Activated naive CD4-positive, alpha-beta T cell treated with anti-CD3 and anti-CD28 coated beads, Interleukin-2, amount 10 ng/mL, durations not matched to agents 7 days and 5 days (primary cell): ENCODE data around the gene MTM1.
A peak's percentile ranks its signal among the peaks of the same experiment; 100 is the strongest.

Source experiments
- CTCF ChIA-PET: fragments of 350-600 bp; sonication (Branson Sonifier 250); formaldehyde crosslinking; loops from one replicate; lab custom pipeline; 2021; ENCODE audit warnings: antibody characterized with exemption; lab: Charles Lee
- DNase-seq: peaks from one replicate; pipeline ENCODE4 v3.0.0-alpha.2; 2020
- H3K27ac Mint-ChIP-seq: one replicate; pipeline ENCODE4 v1.8.0; 2021; ENCODE audit warnings: mild to moderate bottlenecking, moderate library complexity, mixed read lengths
- H3K27me3 Mint-ChIP-seq: one replicate; pipeline ENCODE4 v1.8.0; 2021; ENCODE audit warnings: mild to moderate bottlenecking, mixed read lengths
- H3K36me3 Mint-ChIP-seq: one replicate; pipeline ENCODE4 v1.8.0; 2021; ENCODE audit warnings: mixed read lengths
- H3K4me1 Mint-ChIP-seq: one replicate; pipeline ENCODE4 v1.8.0; 2021; ENCODE audit warnings: mixed read lengths
- H3K4me3 Mint-ChIP-seq: one replicate; pipeline ENCODE4 v1.8.0; 2021; ENCODE audit warnings: mild to moderate bottlenecking, moderate library complexity, mixed read lengths
- H3K9me3 Mint-ChIP-seq: one replicate; pipeline ENCODE4 v1.8.0; 2021; ENCODE audit warnings: mixed read lengths

The MTM1 gene

DNA sequence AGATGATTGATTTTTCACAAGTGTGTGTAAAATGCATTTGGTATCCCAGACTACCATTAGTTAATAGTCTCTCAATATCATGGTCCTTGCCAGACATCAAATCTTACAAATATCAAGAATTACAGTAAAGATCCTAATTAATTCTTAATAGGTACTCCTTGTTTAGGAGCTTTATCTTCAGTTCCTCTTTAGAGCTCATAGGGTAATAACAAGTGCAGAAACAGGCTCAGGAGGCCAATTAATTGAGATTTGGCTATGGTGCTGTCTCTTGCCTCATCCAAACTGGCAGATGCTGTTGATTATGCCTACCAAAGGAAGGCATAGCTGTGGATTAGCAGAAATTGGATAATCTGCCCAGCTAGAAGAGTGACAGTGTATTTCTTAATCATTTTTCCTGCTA lies 131.7 kb downstream of the MTM1 start:
- peaks cover 54% of the 10 kb centered on the region for H3K4me1 Mint-ChIP-seq

DNA sequence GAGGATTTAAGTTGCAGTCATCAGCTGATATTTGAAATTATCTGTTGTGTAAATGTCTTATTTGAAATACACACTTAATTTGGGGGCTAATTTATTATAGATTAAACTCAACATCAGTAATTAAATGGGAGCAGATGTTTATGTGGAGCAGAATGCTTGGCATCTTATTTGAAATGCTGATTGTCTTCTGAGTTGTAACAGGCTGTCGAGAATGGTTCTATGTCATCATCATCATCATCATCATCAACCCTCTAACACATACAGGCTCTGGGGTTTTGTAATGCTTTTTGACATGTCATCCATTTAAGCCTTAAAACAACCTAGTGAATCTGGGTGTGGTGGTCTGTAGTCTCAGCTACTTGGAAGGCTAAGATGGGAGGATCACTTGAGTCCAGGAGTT lies 133.0 kb downstream of the MTM1 start:
- H3K36me3 Mint-ChIP-seq: peaks cover 57% of the 10 kb centered on the region
- CTCF ChIA-PET: interaction anchor here (2.3 kb wide), 1 partner anchor 17 kb away, joined by 7 read pairs; no protein-coding TSS in a partner anchor
- no peaks in the 10 kb centered on the region for H3K9me3 Mint-ChIP-seq
- H3K4me1 Mint-ChIP-seq: peaks cover 45% of the 10 kb centered on the region
- no peak overlapping the region for H3K27ac Mint-ChIP-seq
- H3K4me3 Mint-ChIP-seq: no peak overlapping the region
- DNase-seq: no peak
- no peaks in the 10 kb centered on the region for H3K27me3 Mint-ChIP-seq

More for the DNA sequence above, 131.7 kb downstream of the MTM1 start:
- Mint-ChIP-seq H3K36me3 (peaks cover 57% of the 10 kb centered on the region), H3K9me3 (no peaks in the 10 kb centered on the region), H3K27ac (no peak overlapping the region), H3K4me3 (no peak overlapping the region), H3K27me3 (no peaks in the 10 kb centered on the region)
- CTCF ChIA-PET: interaction anchor here (1.1 to 2.3 kb wide), 3 partner anchors 13 to 16 kb away, joined by 3 to 7 read pairs (median 7); no protein-coding TSS in a partner anchor
- DNase-seq: no peak

DNA sequence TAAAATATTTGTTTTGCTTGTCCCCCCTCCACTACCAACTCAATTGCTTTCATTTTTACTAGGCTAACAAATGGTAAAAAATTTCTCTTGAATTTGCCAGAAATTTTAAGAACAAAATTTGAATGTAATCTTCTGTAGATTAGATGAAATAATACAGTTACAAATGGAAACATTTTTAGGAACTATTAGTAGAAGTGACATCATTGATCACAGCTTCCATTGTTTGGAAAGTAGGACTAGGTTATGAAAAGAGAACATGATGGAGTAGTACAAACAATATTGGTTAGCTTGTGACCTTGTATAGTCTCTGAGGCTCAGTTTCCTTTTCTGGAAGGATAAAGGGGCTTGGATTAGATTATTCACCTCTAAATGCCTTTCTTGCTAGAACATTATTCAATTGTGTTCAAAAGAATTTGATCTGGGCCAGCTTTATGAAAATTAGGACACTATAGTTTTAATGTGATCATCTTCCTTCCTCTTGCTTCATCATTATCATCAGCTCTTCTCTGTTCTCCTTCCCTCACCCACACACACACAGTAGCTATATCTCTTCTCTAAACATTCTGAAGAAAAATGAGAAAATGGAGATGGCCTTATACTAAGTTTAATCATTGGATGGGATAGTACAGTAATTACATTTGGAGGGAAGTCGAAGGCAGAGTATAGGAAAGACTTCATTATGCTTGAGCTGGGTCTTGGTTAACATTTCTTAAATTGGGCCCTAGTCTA lies 134.7 kb downstream of the MTM1 start:
- Mint-ChIP-seq H3K27ac (no peak overlapping the region), H3K36me3 (peaks cover 57% of the 10 kb centered on the region), H3K4me1 (peaks cover 33% of the 10 kb centered on the region), H3K9me3 (no peaks in the 10 kb centered on the region), H3K4me3 (no peak overlapping the region), H3K27me3 (no peaks in the 10 kb centered on the region)
- CTCF ChIA-PET: interaction anchor here (0.7 to 2.0 kb wide), 5 partner anchors 9 to 157 kb away, joined by 3 to 7 read pairs (median 4); no protein-coding TSS in a partner anchor
- no peak for DNase-seq

DNA sequence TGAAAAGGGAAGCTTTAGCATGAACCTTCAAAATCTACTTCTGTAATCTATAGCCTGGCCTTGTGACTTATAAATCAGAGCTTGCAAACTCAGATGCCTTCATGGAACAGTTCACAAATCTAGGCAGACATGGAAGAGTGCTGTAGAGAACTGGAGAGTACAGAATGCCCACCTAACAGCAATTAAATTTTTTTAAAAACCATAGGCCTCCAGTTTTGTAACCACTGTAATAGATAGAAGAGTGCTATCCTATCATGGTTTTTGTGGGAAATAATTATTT lies 135.2 kb downstream of the MTM1 start:
- Mint-ChIP-seq H3K27me3 (no peaks in the 10 kb centered on the region), H3K27ac (no peak overlapping the region), H3K36me3 (peaks cover 59% of the 10 kb centered on the region), H3K4me3 (no peak overlapping the region), H3K4me1 (peaks cover 33% of the 10 kb centered on the region), H3K9me3 (no peaks in the 10 kb centered on the region)
- CTCF ChIA-PET: interaction anchor here (0.9 to 2.0 kb wide), 4 partner anchors 9 to 20 kb away, joined by 3 to 7 read pairs (median 4); no protein-coding TSS in a partner anchor
- no peak for DNase-seq

DNA sequence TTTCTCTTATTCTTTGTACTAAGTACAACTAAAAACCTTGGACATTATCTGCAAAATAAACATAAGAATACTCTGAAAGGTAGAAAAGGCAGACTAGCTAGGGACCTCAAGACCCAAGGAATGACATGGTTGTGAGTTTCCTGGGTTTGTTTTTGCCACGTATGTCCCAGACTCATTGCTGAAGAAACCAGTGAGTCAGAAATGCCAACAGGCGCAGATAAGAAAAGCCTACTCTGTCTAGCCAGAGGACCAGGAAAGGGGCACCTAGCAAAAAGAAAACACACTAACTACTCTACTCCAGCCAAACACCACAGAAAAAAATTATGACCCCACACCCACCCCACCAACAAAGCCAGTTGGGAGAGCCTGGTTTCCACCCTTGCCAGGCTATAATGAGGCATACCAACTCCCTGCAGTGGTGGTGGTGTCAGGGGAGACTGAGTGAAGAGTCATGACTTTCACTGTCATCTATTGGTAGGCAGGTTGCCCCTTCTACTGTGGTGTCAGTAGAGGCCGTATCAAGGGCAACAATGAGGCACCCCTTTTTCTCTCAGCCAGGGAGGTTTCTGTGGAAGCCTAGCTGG lies 135.7 kb downstream of the MTM1 start:
- peaks cover 62% of the 10 kb centered on the region for H3K36me3 Mint-ChIP-seq
- CTCF ChIA-PET: interaction anchor here (0.9 to 2.0 kb wide), 3 partner anchors 8 to 21 kb away, joined by 3 to 7 read pairs (median 5); no protein-coding TSS in a partner anchor
- H3K4me1 Mint-ChIP-seq: peaks cover 31% of the 10 kb centered on the region
- H3K4me3 Mint-ChIP-seq: no peak overlapping the region
- no peaks in the 10 kb centered on the region for H3K9me3 Mint-ChIP-seq
- no peaks in the 10 kb centered on the region for H3K27me3 Mint-ChIP-seq
- DNase-seq: no peak
- peak overlapping the region; percentile 60 for H3K27ac Mint-ChIP-seq

DNA sequence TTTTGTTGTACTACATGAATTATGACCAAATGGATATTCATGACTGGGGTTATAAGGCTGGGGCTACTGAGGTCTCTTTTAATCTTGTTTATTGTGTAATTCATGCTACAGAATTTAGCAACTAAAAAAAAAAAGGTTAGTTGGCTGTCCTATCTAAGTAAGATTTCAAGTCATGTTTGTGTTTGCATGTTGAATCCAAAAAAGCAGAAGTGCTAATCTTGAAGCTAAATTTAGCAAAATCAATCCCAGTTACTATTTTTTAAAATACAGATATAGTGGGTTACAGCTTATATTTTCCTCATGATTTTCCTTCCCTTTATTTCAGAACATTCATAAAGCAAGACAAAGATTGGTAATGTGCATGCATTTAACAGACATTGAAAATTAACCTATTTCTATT lies 144.2 kb downstream of the MTM1 start:
- no peak overlapping the region for H3K27ac Mint-ChIP-seq

DNA sequence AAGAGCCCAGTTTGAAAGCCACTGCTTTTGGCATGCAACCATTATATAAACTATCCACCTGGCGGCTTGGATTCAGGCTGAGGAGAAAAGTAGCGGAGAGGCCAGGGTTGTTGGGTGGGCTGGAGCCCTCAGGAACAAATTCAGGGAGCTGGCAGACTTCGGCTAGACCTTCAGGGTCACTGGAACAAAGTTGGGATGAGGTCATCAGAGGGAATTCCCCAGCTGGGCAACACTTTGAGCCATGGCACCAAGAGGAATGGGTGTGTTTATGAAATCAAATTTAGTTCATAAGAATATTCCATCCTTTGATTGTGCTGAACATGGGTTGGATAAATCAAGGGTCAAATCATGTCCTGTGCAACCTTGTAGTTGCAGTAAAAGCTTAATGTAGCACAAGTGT lies 146.8 kb downstream of the MTM1 start:
- no peak for DNase-seq
- CTCF ChIA-PET: interaction anchor here (1.0 to 7.3 kb wide), 10 partner anchors 15 to 775 kb away, joined by 3 to 94 read pairs (median 4); partner anchors contain the start of gene MTMR1
- H3K27me3 Mint-ChIP-seq: no peaks in the 10 kb centered on the region
- no peaks in the 10 kb centered on the region for H3K36me3 Mint-ChIP-seq
- H3K9me3 Mint-ChIP-seq: no peaks in the 10 kb centered on the region
- H3K27ac Mint-ChIP-seq: no peak overlapping the region
- peaks cover 16% of the 10 kb centered on the region for H3K4me1 Mint-ChIP-seq
- H3K4me3 Mint-ChIP-seq: no peak overlapping the region

More for the DNA sequence above, 144.2 kb downstream of the MTM1 start:
- H3K4me3 Mint-ChIP-seq: no peak overlapping the region
- H3K27me3 Mint-ChIP-seq: no peaks in the 10 kb centered on the region
- no peaks in the 10 kb centered on the region for H3K9me3 Mint-ChIP-seq
- CTCF ChIA-PET: interaction anchor here (1.4 to 2.5 kb wide), 3 partner anchors 10 to 29 kb away, joined by 3 to 8 read pairs (median 7); no protein-coding TSS in a partner anchor
- peaks cover 25% of the 10 kb centered on the region for H3K4me1 Mint-ChIP-seq
- H3K36me3 Mint-ChIP-seq: peaks cover 17% of the 10 kb centered on the region
- no peak for DNase-seq

DNA sequence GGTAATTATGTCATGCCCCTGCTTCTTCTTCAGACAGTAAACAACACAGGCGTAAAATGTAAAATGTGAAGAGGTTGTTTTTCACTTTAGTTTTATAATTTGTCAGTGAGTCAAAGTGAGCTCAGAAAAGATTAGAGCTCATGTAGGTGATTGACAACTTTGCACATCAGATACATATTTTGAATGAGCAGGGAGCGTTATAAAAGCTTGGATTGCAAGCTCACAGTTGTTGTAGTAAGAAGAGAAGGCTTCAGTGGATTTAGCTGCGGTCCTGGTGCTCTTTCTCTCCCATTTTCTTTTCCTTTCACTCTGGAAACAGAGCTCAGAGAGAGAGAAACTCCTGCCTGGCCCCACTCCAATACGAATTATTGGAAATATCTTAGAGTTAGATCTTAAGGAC lies 151.2 kb downstream of the MTM1 start:
- CTCF ChIA-PET: interaction anchor here (0.8 to 7.3 kb wide), 3 partner anchors 17 to 34 kb away, joined by 3 to 94 read pairs (median 4); no protein-coding TSS in a partner anchor
- DNase-seq: no peak
- Mint-ChIP-seq H3K4me3 (no peak overlapping the region), H3K36me3 (peaks cover 14% of the 10 kb centered on the region), H3K4me1 (peaks cover 9% of the 10 kb centered on the region), H3K27me3 (no peaks in the 10 kb centered on the region), H3K9me3 (no peaks in the 10 kb centered on the region), H3K27ac (no peak overlapping the region)
